HepG2 (cell line): ENCODE results near the gene DHH. TPM values are rescaled to one million over a fixed set of nuclear protein-coding genes. Genes with fewer than 3 reads are reported as not detected.

ENCODE experiments used
- CREB1 ChIP-seq, 2 experiments: fragments of 450-650 bp in 1 of 2; IDR thresholded peaks; 2 replicates each; pipeline ENCODE4 v1.6.1; 2016 to 2017; ENCODE audit warnings: control low read depth in 1 of 2, mild to moderate bottlenecking in 1 of 2, missing compliant biosample characterization in 1 of 2, missing genetic modification characterization in 1 of 2
- HCFC1 ChIP-seq: fragments of 150-350 bp; IDR thresholded peaks from 2 replicates; pipeline ENCODE4 v1.6.1; 2014; ENCODE audit warnings: low read depth, low read length
- HOXA9 ChIP-seq: sonication (generic); formaldehyde crosslinking; IDR thresholded peaks from 2 replicates; pipeline ENCODE4 v1.8.1; 2022; ENCODE audit warnings: missing genetic modification reagents, mild to moderate bottlenecking, moderate library complexity, borderline replicate concordance
- IKZF5 ChIP-seq: IDR thresholded peaks from 2 replicates; pipeline ENCODE4 v1.6.1; 2018; ENCODE audit warnings: missing genetic modification reagents, mild to moderate bottlenecking, missing compliant biosample characterization
- KLF6 ChIP-seq: IDR thresholded peaks from 2 replicates; pipeline ENCODE4 v1.8.0; 2016; ENCODE audit warnings: missing biosample characterization, missing genetic modification reagents
- MEIS2 ChIP-seq: sonication (generic); formaldehyde crosslinking; IDR thresholded peaks from 2 replicates; pipeline ENCODE4 v1.9.0; 2021; ENCODE audit warnings: mild to moderate bottlenecking, missing genetic modification reagents
- NFKBIZ ChIP-seq: IDR thresholded peaks from 2 replicates; pipeline ENCODE4 v1.6.1; 2018; ENCODE audit warnings: missing genetic modification reagents, missing compliant biosample characterization
- POLR2AphosphoS2 ChIP-seq: IDR thresholded peaks from 2 replicates; pipeline ENCODE4 v1.6.1; 2011; ENCODE audit warnings: low read depth, low read length, improper control_type of control experiment
- RARA ChIP-seq: IDR thresholded peaks from 2 replicates; pipeline ENCODE4 v1.6.1; 2016; ENCODE audit warnings: missing genetic modification reagents, missing compliant biosample characterization
- RFX1 ChIP-seq: fragments of 450-650 bp; IDR thresholded peaks from 2 replicates; pipeline ENCODE4 v1.6.1; 2017
- SMYD3 ChIP-seq: sonication (generic); formaldehyde crosslinking; IDR thresholded peaks from 2 replicates; pipeline ENCODE4 v1.8.1; 2023; ENCODE audit warnings: mild to moderate bottlenecking, missing genetic modification reagents
- SRY ChIP-seq: sonication (generic); formaldehyde crosslinking; IDR thresholded peaks from 2 replicates; pipeline ENCODE4 v1.8.0; 2022; ENCODE audit warnings: mild to moderate bottlenecking, missing genetic modification reagents
- TEAD3 ChIP-seq: optimal IDR thresholded peaks from 2 replicates; pipeline ENCODE3; 2016; ENCODE audit warnings: borderline replicate concordance
- THAP11 ChIP-seq: IDR thresholded peaks from 2 replicates; pipeline ENCODE4 v1.6.1; 2016; ENCODE audit warnings: missing biosample characterization, missing genetic modification reagents
- U2AF1 ChIP-seq: fragments of 200-400 bp; formaldehyde crosslinking; optimal IDR thresholded peaks from 2 replicates; pipeline ENCODE3; 2017; ENCODE audit warnings: mild to moderate bottlenecking, low read depth, low read length
- ZFAT ChIP-seq: sonication (generic); formaldehyde crosslinking; conservative IDR thresholded peaks from 2 replicates; pipeline ENCODE4 v1.8.1; 2023; ENCODE audit warnings: missing genetic modification reagents, inconsistent platforms
- ZGPAT ChIP-seq: IDR thresholded peaks from 2 replicates; pipeline ENCODE4 v1.6.1; 2016; ENCODE audit warnings: mild to moderate bottlenecking
- ZNF335 ChIP-seq: sonication (generic); formaldehyde crosslinking; IDR thresholded peaks from 2 replicates; pipeline ENCODE4 v1.4.0; 2020; ENCODE audit warnings: missing genetic modification reagents
- ZNF737 ChIP-seq: sonication (generic); formaldehyde crosslinking; IDR thresholded peaks from 2 replicates; pipeline ENCODE4 v1.5.0; 2020; ENCODE audit warnings: missing genetic modification reagents, mild to moderate bottlenecking, borderline replicate concordance
- polyA plus RNA-seq, 8 experiments: library from polyadenylated mRNA; depleted of rRNA in 3 of 8; stranded (reverse) in 7 of 8; unstranded in 1 of 8; fragments of >200 nt; fragmentation: Illumina TruSeq in 4 of 8; extraction: Trizol in 4 of 8; gene quantifications; 2 replicates each; pipeline versions ENCODE4 v1.2.1 to v1.2.3, GENCODE V29; 2011 to 2016; ENCODE audit warnings: low read depth in 4 of 8, missing spikeins in 1 of 8, mixed read lengths in 1 of 8; ENCODE audit not compliant: insufficient read depth in 1 of 8
- total RNA-seq, 5 experiments: library from RNA; depleted of rRNA; stranded (reverse); fragments of >200 nt; fragmentation: Illumina TruSeq; extraction: Trizol; gene quantifications; 2 replicates each; pipeline ENCODE4 v1.2.3, GENCODE V29; 2016; ENCODE audit warnings: low read depth in 1 of 5
- TF ChIP-seq, protein P1 (sequence below): sonication (generic); formaldehyde crosslinking; IDR thresholded peaks from 2 replicates; pipeline ENCODE4 v1.9.0; 2021; ENCODE audit warnings: missing genetic modification reagents, borderline replicate concordance
- TF ChIP-seq, protein P2 (sequence below): sonication (generic); formaldehyde crosslinking; IDR thresholded peaks from 2 replicates; pipeline ENCODE4 v1.5.0; 2020; ENCODE audit warnings: mild to moderate bottlenecking, missing genetic modification reagents, borderline replicate concordance

Gene DHH
- total and polyA plus RNA-seq, 2 of the 13 experiments (the other 11 are each of a cell fraction or from before 2014, with no cell fraction given), result not detected

- TF ChIP-seq POLR2AphosphoS2, result no peak
- TF ChIP-seq SRY (CRISPR knock-in tag), result no peak
- peak; percentile 34 for TF ChIP-seq TEAD3 (CRISPR knock-in tag)
- TF ChIP-seq ZNF737 (CRISPR knock-in tag), result no peak
- TF ChIP-seq U2AF1, result no peak
- no peak for TF ChIP-seq SMYD3 (CRISPR knock-in tag)
- peak; percentile 98 for TF ChIP-seq THAP11 (CRISPR knock-in tag)
- TF ChIP-seq ZFAT (CRISPR knock-in tag), result no peak
- TF ChIP-seq, protein P1, sequence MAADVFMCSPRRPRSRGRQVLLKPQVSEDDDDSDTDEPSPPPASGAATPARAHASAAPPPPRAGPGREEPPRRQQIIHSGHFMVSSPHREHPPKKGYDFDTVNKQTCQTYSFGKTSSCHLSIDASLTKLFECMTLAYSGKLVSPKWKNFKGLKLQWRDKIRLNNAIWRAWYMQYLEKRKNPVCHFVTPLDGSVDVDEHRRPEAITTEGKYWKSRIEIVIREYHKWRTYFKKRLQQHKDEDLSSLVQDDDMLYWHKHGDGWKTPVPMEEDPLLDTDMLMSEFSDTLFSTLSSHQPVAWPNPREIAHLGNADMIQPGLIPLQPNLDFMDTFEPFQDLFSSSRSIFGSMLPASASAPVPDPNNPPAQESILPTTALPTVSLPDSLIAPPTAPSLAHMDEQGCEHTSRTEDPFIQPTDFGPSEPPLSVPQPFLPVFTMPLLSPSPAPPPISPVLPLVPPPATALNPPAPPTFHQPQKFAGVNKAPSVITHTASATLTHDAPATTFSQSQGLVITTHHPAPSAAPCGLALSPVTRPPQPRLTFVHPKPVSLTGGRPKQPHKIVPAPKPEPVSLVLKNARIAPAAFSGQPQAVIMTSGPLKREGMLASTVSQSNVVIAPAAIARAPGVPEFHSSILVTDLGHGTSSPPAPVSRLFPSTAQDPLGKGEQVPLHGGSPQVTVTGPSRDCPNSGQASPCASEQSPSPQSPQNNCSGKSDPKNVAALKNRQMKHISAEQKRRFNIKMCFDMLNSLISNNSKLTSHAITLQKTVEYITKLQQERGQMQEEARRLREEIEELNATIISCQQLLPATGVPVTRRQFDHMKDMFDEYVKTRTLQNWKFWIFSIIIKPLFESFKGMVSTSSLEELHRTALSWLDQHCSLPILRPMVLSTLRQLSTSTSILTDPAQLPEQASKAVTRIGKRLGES (CRISPR knock-in tag), result no peak
- no peak for TF ChIP-seq CREB1 (IDR thresholded peaks at IDR 0.05)
- 0 out of 2 replicates have a peak, but pooled peaks have one; percentile 26 for TF ChIP-seq CREB1 (CRISPR knock-in tag; IDR thresholded peaks at IDR 0.05)
- no peak for TF ChIP-seq ZNF335
- TF ChIP-seq MEIS2 (CRISPR knock-in tag), result no peak
- TF ChIP-seq IKZF5 (CRISPR knock-in tag), result no peak
- TF ChIP-seq, protein P2, sequence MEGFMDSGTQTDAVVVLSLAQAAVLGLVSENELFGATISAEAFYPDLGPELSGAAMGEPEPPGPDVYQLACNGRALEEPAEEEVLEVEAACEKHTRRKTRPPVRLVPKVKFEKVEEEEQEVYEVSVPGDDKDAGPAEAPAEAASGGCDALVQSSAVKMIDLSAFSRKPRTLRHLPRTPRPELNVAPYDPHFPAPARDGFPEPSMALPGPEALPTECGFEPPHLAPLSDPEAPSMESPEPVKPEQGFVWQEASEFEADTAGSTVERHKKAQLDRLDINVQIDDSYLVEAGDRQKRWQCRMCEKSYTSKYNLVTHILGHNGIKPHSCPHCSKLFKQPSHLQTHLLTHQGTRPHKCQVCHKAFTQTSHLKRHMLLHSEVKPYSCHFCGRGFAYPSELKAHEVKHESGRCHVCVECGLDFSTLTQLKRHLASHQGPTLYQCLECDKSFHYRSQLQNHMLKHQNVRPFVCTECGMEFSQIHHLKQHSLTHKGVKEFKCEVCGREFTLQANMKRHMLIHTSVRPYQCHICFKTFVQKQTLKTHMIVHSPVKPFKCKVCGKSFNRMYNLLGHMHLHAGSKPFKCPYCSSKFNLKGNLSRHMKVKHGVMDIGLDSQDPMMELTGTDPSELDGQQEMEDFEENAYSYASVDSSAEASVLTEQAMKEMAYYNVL (CRISPR knock-in tag), result no peak
- TF ChIP-seq RARA, result no peak
- no peak for TF ChIP-seq RFX1
- TF ChIP-seq HCFC1, result peak; percentile 76; the same call in 1 of the 2 replicates
- no peak for TF ChIP-seq ZGPAT (CRISPR knock-in tag)
- TF ChIP-seq NFKBIZ (CRISPR knock-in tag), result no peak
- TF ChIP-seq KLF6, result no peak
- TF ChIP-seq HOXA9 (CRISPR knock-in tag), result no peak
These were observed 38.4 kb downstream of the DHH start (continued) for GRCh38 chr12:49055978-49056754.
